Loucy (cell line): ENCODE measurements around the gene PIGN.

Source experiments
- CTCF ChIP-seq: fragments of 200-600 bp; sonication (generic); conservative IDR thresholded peaks from 2 replicates; pipeline ENCODE4 v1.5.1; 2014; ENCODE audit warnings: mild to moderate bottlenecking, antibody characterized with exemption, low read length
- EZH2phosphoT487 ChIP-seq: fragments of 200-600 bp; IDR thresholded peaks from 2 replicates; pipeline ENCODE4 v1.6.1; 2018; ENCODE audit warnings: antibody characterized with exemption, mild to moderate bottlenecking, moderate library complexity, borderline replicate concordance

- TF ChIP-seq CTCF (no peak), EZH2phosphoT487 (no peak)
These were observed 22.2 kb upstream of the PIGN start for GRCh38 chr18:62209046-62209445.
